OCI-LY7 (cell line): ENCODE measurements around the gene FIGNL2. TPM values are rescaled to one million over a fixed set of nuclear protein-coding genes. Genes with fewer than 3 reads are reported as not detected.

Experiments used
- BruUV-seq: library from RNA; stranded (reverse); fragments of 400-500 nt; replicated peaks from 2 replicates; lab custom pipeline; 2021; lab: Mats Ljungman, UMichigan
- CTCF ChIA-PET: fragments of 300-600 bp; sonication (Branson Sonifier 250); formaldehyde crosslinking; loops from one replicate; lab custom pipeline; 2022; ENCODE audit warnings: antibody characterized with exemption; ENCODE audit not compliant: unreplicated experiment; lab: Charles Lee
- POLR2A ChIA-PET: fragments of 300-600 bp; sonication (Branson Sonifier 250); formaldehyde crosslinking; loops from one replicate; lab custom pipeline; 2022; ENCODE audit warnings: antibody characterized with exemption; lab: Charles Lee
- DNase-seq: peaks from one replicate; pipeline ENCODE4 v3.0.0-alpha.2; 2015; ENCODE audit warnings: low spot score
- H2AFZ ChIP-seq: fragments of 200-600 bp; sonication (generic), shearing (Covaris generic); 2 replicates; pipeline ENCODE4 v1.6.1; 2014; ENCODE audit warnings: mild to moderate bottlenecking, antibody characterized with exemption, low read length, moderate library complexity
- H3K27ac ChIP-seq: fragments of 200-600 bp; sonication (generic); 2 replicates; pipeline ENCODE4 v1.5.1; 2014; ENCODE audit warnings: mixed run types, low read depth, mild to moderate bottlenecking, moderate library complexity, low read length, inconsistent platforms; ENCODE audit not compliant: poor library complexity, severe bottlenecking
- H3K36me3 ChIP-seq: fragments of 200-600 bp; sonication (generic); 2 replicates; pipeline ENCODE4 v1.6.1; 2014; ENCODE audit warnings: mild to moderate bottlenecking, antibody characterized with exemption, low read length, moderate library complexity, mixed read lengths; ENCODE audit not compliant: insufficient read depth
- H3K4me1 ChIP-seq: fragments of 200-600 bp; sonication (generic); 2 replicates; pipeline ENCODE4 v1.5.1; 2014; ENCODE audit warnings: mild to moderate bottlenecking, low read length; ENCODE audit not compliant: insufficient read depth, poor library complexity, severe bottlenecking
- H3K4me2 ChIP-seq: fragments of 200-600 bp; sonication (generic); 2 replicates; pipeline ENCODE4 v1.6.1; 2014; ENCODE audit warnings: mild to moderate bottlenecking, low read length
- H3K4me3 ChIP-seq: fragments of 200-600 bp; sonication (generic); 2 replicates; pipeline ENCODE4 v1.5.1; 2014; ENCODE audit warnings: mild to moderate bottlenecking, low read depth, low read length; ENCODE audit not compliant: poor library complexity, severe bottlenecking
- H3K79me2 ChIP-seq: fragments of 200-600 bp; sonication (generic); 2 replicates; pipeline ENCODE4 v1.6.1; 2016; ENCODE audit warnings: low read depth, mild to moderate bottlenecking, low read length, moderate library complexity, mixed read lengths; ENCODE audit not compliant: insufficient read depth
- H3K9me2 ChIP-seq: fragments of 200-600 bp; sonication (generic); 2 replicates; pipeline ENCODE4 v1.6.1; 2016; ENCODE audit warnings: mild to moderate bottlenecking, low read length, mixed read lengths; ENCODE audit not compliant: insufficient read depth
- H3K9me3 ChIP-seq: fragments of 200-600 bp; sonication (generic); 2 replicates; pipeline ENCODE4 v1.6.1; 2014; ENCODE audit warnings: mild to moderate bottlenecking, mixed run types, low read length, mixed read lengths
- H4K20me1 ChIP-seq: fragments of 200-600 bp; sonication (generic); 2 replicates; pipeline ENCODE4 v1.6.1; 2014; ENCODE audit warnings: mild to moderate bottlenecking, antibody characterized with exemption, low read length, moderate library complexity, mixed read lengths; ENCODE audit not compliant: insufficient read depth
- CTCF ChIP-seq: fragments of 200-600 bp; sonication (generic); conservative IDR thresholded peaks from 2 replicates; pipeline ENCODE4 v1.5.1; 2014; ENCODE audit warnings: mild to moderate bottlenecking, antibody characterized with exemption, low read length, moderate library complexity, mixed read lengths
- EZH2phosphoT487 ChIP-seq: fragments of 200-600 bp; sonication (generic); IDR thresholded peaks from 2 replicates; pipeline ENCODE4 v1.6.1; 2018; ENCODE audit warnings: low read depth, borderline replicate concordance, mild to moderate bottlenecking, mixed run types, antibody characterized with exemption, low read length, moderate library complexity, mixed read lengths
- intact Hi-C: fragments of 100-400 bp; cut with micrococcal nuclease; formaldehyde crosslinking; loops from one replicate; pipeline ENCODE4 v1.10.0; 2022; ENCODE audit not compliant: unreplicated experiment
- total RNA-seq, 2 experiments: library from RNA; depleted of rRNA in 1 of 2; stranded (reverse); fragments of >200 nt in 1 of 2; shearing (Covaris generic) in 1 of 2; gene quantifications; 2 replicates each; pipeline ENCODE4 v1.2.3, GENCODE V29; 2014 to 2022

The FIGNL2 gene
- total RNA-seq, 2 experiments from 2014 or later: not detected

DNA sequence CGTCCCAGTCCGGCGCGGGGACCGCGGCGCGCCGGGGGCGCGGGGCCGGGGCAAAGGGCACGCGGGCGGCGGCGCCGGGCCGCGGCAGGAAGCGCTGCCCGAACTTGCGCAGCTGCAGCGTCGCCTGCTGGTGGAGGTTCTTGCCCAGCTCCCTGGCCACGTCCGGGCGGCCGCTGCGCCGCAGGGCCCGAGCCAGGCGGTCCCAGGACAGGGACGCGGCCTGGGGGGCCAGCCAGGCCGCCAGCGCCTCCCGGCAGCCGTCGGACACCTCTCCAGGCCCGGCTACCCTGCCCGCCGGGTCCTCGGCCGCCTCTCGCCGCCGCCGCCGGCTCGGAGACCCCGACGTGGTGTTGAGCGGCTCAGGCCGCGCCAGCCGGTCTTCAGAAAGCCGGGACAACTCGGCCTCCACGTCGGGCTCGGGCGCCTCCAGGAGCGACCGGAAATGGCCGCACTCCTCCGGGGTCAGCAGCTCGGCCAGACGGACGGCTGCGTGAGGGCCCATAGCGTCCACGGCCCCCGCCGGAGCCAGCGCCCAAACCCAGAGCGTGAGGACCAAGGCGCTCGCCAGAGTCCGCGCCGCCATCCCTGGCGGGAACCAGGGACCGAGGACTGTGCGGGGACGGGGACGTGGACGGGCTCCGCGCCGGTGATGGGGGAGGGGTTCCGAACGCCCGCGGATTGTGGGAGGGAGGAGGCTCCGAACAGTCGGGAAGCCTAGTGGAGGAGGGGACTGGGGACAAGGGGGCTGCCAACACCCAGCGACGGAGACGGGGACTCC is 34.0 kb downstream of the FIGNL2 start:
- ChIA-PET POLR2A (no interaction called here), CTCF (no interaction called here)
- Histone ChIP-seq H3K4me2 (no peak overlapping the region), H3K36me3 (no peaks in the 10 kb centered on the region), H3K4me3 (no peak overlapping the region), H3K9me2 (no peaks in the 10 kb centered on the region), H3K79me2 (no peaks in the 10 kb centered on the region), H3K4me1 (no peaks in the 10 kb centered on the region), H3K9me3 (no peaks in the 10 kb centered on the region), H3K27ac (no peak overlapping the region), H2AFZ (no peak overlapping the region), H4K20me1 (no peaks in the 10 kb centered on the region)
- no peak for TF ChIP-seq EZH2phosphoT487
- TF ChIP-seq CTCF: no peak
- intact Hi-C loops: no loop called here
- no peak for DNase-seq
- BruUV-seq: no TSS peak

- no peak for DNase-seq
- H3K9me2 ChIP-seq: no peaks in the 10 kb centered on the region
- intact Hi-C loops: no loop called here
- H3K27ac ChIP-seq: no peak overlapping the region
- no peaks in the 10 kb centered on the region for H3K79me2 ChIP-seq
- H3K4me3 ChIP-seq: no peak overlapping the region
- ChIA-PET CTCF (no interaction called here), POLR2A (no interaction called here)
- no peak overlapping the region for H2AFZ ChIP-seq
- no peaks in the 10 kb centered on the region for H3K36me3 ChIP-seq
- peaks cover 3% of the 10 kb centered on the region for H3K4me1 ChIP-seq
- BruUV-seq: no TSS peak
- no peaks in the 10 kb centered on the region for H3K9me3 ChIP-seq
- no peak overlapping the region for H3K4me2 ChIP-seq
- TF ChIP-seq CTCF (no peak), EZH2phosphoT487 (no peak)
- no peaks in the 10 kb centered on the region for H4K20me1 ChIP-seq
Observed at GRCh38 chr12:51813931-51814310, 34.6 kb downstream of the FIGNL2 start.

GRCh38 chr12:51812871-51813270 is 35.6 kb downstream of the FIGNL2 start:
- no peak overlapping the region for H3K4me2 ChIP-seq
- no peak for TF ChIP-seq CTCF
- TF ChIP-seq EZH2phosphoT487: no peak
- no TSS peak for BruUV-seq
- no peak overlapping the region for H3K27ac ChIP-seq
- H3K36me3 ChIP-seq: no peaks in the 10 kb centered on the region
- intact Hi-C loops: no loop called here
- H2AFZ ChIP-seq: no peak overlapping the region
- H3K9me2 ChIP-seq: no peaks in the 10 kb centered on the region
- ChIA-PET POLR2A (no interaction called here), CTCF (no interaction called here)
- no peaks in the 10 kb centered on the region for H3K9me3 ChIP-seq
- H3K4me3 ChIP-seq: no peak overlapping the region
- H4K20me1 ChIP-seq: no peaks in the 10 kb centered on the region
- peaks cover 3% of the 10 kb centered on the region for H3K4me1 ChIP-seq
- DNase-seq: no peak
- no peaks in the 10 kb centered on the region for H3K79me2 ChIP-seq
